ENCODE measurements around the gene AP1G1. TPM values are rescaled to one million over a fixed set of nuclear protein-coding genes. Genes with fewer than 3 reads are reported as not detected.

The AP1G1 gene
- total and polyA plus RNA-seq, 10 of the 15 experiments (the other 5 are each of a cell fraction or from before 2014, with no cell fraction given) = 5.9 to 83.7 (median 47.8) TPM

- TF ChIP-seq ZZZ3 (IDR thresholded peaks at IDR 0.05; ENCODE audit: control insufficient read depth, insufficient read length, low read depth) = no peak
- TF ChIP-seq HDAC6 (IDR thresholded peaks at IDR 0.05; ENCODE audit: unreplicated experiment) = no peak
- TF ChIP-seq RAD51 (IDR thresholded peaks at IDR 0.05) = peak; percentile 73; the same call in 1 of the 2 replicates
- TF ChIP-seq MEF2A (IDR thresholded peaks at IDR 0.05; ENCODE audit: insufficient read depth, low read depth, low read length) = peak; percentile 72; the same call in 1 of the 2 replicates
- TF ChIP-seq ZNF207 (IDR thresholded peaks at IDR 0.05; ENCODE audit: borderline replicate concordance) = no peak
- peak; percentile 67 for TF ChIP-seq IRF4 (IDR thresholded peaks at IDR 0.05; ENCODE audit: low read depth, low read length)
- TF ChIP-seq BACH1 (IDR thresholded peaks at IDR 0.05; ENCODE audit: borderline replicate concordance) = no peak
- 0 out of 2 replicates have a peak, but pooled peaks have one; percentile 22 for TF ChIP-seq BCL11A (IDR thresholded peaks at IDR 0.05; ENCODE audit: low read depth, low read length)
- TF ChIP-seq CBFB (IDR thresholded peaks at IDR 0.05; ENCODE audit: low read depth) = no peak
- TF ChIP-seq ZNF687 (IDR thresholded peaks at IDR 0.05) = no peak
- no peak for TF ChIP-seq NKRF (conservative IDR thresholded peaks at IDR 0.05)
- TF ChIP-seq TARDBP (IDR thresholded peaks at IDR 0.05; ENCODE audit: borderline replicate concordance) = no peak
- TF ChIP-seq RELB (IDR thresholded peaks at IDR 0.05; ENCODE audit: low read depth) = peak; percentile 47; the same call in 1 of the 2 replicates
- peak; percentile 70; the same call in 1 of the 2 replicates for TF ChIP-seq FOXM1 (IDR thresholded peaks at IDR 0.05; ENCODE audit: low read depth, low read length)
- no peak for TF ChIP-seq ZBTB11 (CRISPR knock-in tag; IDR thresholded peaks at IDR 0.05)
- TF ChIP-seq RELA (IDR thresholded peaks at IDR 0.05; ENCODE audit: borderline replicate concordance, partially characterized antibody) = no peak
- TF ChIP-seq KLF5 (IDR thresholded peaks at IDR 0.05; ENCODE audit: partially characterized antibody) = no peak
- no peak for TF ChIP-seq USF2 (IDR thresholded peaks at IDR 0.05; ENCODE audit: borderline replicate concordance, low read depth, low read length)
- TF ChIP-seq SRF (IDR thresholded peaks at IDR 0.05; ENCODE audit: low read depth in 2 of 2, low read length in 2 of 2) = 0 out of 4 replicates have a peak, but pooled peaks of 1 of the 2 experiments have one; percentile 34
Measured at GRCh38 chr16:71853413-71853812, 44.8 kb upstream of the AP1G1 start (continued).
